B cell (primary cell): ENCODE measurements around the gene RASGEF1B. TPM values are rescaled to one million over a fixed set of nuclear protein-coding genes. Genes with fewer than 3 reads are reported as not detected.

ENCODE experiments used
- ATAC-seq: fragments of 200-7000 bp; cut with Tn5 transposase; one replicate; pipeline ENCODE4 v1.10.0; 2021; ENCODE audit warnings: low read depth, mild to moderate bottlenecking, moderate number of reproducible peaks, moderate library complexity
- CTCF ChIA-PET: fragments of 350-600 bp; sonication (Branson Sonifier 250); formaldehyde crosslinking; loops from one replicate; lab custom pipeline; 2021; ENCODE audit warnings: antibody characterized with exemption, inconsistent platforms; lab: Charles Lee
- POLR2A ChIA-PET: fragments of 350-600 bp; sonication (Branson Sonifier 250); formaldehyde crosslinking; loops from one replicate; lab custom pipeline; 2021; ENCODE audit warnings: antibody characterized with exemption; lab: Charles Lee
- DNase-seq: peaks from one replicate; pipeline ENCODE4 v3.0.0; 2013
- H2AFZ ChIP-seq: 2 replicates; pipeline ENCODE4 v1.6.1; 2012; ENCODE audit warnings: mild to moderate bottlenecking, low read depth, low read length; ENCODE audit not compliant: insufficient read depth, poor library complexity, severe bottlenecking
- H3K27ac ChIP-seq, 2 donors: 1 replicate in 1 of 2; 2 replicates in 1 of 2; pipeline ENCODE4 v1.5.1; 2012 to 2013; ENCODE audit warnings: low read length in 2 of 2, mild to moderate bottlenecking in 2 of 2, moderate library complexity in 1 of 2
- H3K27me3 ChIP-seq, 4 experiments: fragments of 200-600 bp in 1 of 4; sonication (generic) in 1 of 4; replicated peaks in 1 of 4; 1 replicate in 2 of 4; 2 replicates in 2 of 4; pipeline versions ENCODE4 v1.6.1 to v1.7.0; 2013 to 2016; ENCODE audit warnings: low read length in 3 of 4, mild to moderate bottlenecking in 2 of 4, mixed read lengths in 1 of 4, moderate library complexity in 1 of 4; ENCODE audit not compliant: insufficient read depth in 4 of 4, control insufficient read depth in 3 of 4; ENCODE audit errors: control extremely low read depth in 1 of 4
- H3K36me3 ChIP-seq, 2 experiments: replicated peaks in 1 of 2; 1 replicate in 1 of 2; 2 replicates in 1 of 2; pipeline versions ENCODE4 v1.6.1 to v1.7.1; 2013; ENCODE audit warnings: low read length in 1 of 2; ENCODE audit not compliant: insufficient read depth in 2 of 2, control insufficient read depth in 1 of 2; ENCODE audit errors: control extremely low read depth in 1 of 2, extremely low read depth in 1 of 2
- H3K4me1 ChIP-seq, 2 donors: fragments of 200-600 bp in 1 of 2; sonication (generic) in 1 of 2; 1 replicate in 1 of 2; 2 replicates in 1 of 2; pipeline versions ENCODE4 v1.5.1 to v1.6.1; 2013 to 2017; ENCODE audit warnings: low read length in 2 of 2; ENCODE audit not compliant: control insufficient read depth in 2 of 2, insufficient read depth in 2 of 2
- H3K4me2 ChIP-seq: replicated peaks from 2 replicates; pipeline ENCODE3; 2012; ENCODE audit warnings: mild to moderate bottlenecking, low read depth, low read length; ENCODE audit not compliant: poor library complexity, severe bottlenecking
- H3K4me3 ChIP-seq, 5 experiments: fragments of 200-600 bp in 1 of 5; sonication (generic) in 1 of 5; 1 replicate in 3 of 5; 2 replicates in 2 of 5; pipeline versions ENCODE4 v1.5.1 to v1.7.0; 2011 to 2016; ENCODE audit warnings: low read length in 4 of 5, mild to moderate bottlenecking in 4 of 5, low read depth in 2 of 5, control low read depth in 1 of 5, moderate library complexity in 1 of 5; ENCODE audit not compliant: insufficient read depth in 1 of 5; ENCODE audit errors: control extremely low read depth in 1 of 5, extremely low read depth in 1 of 5
- H3K79me2 ChIP-seq: fragments of 200-600 bp; sonication (generic); one replicate; pipeline ENCODE4 v1.6.0; 2016; ENCODE audit warnings: low read length; ENCODE audit not compliant: control insufficient read depth, insufficient read depth
- H3K9ac ChIP-seq: fragments of 200-600 bp; sonication (generic); 2 replicates; pipeline ENCODE4 v1.6.1; 2017; ENCODE audit warnings: mild to moderate bottlenecking, low read length, moderate library complexity
- H3K9me3 ChIP-seq, 3 donors: one replicate each; pipeline versions ENCODE4 v1.6.1 to v1.7.1; 2013; ENCODE audit warnings: low read length in 2 of 3; ENCODE audit not compliant: control insufficient read depth in 2 of 3, insufficient read depth in 1 of 3; ENCODE audit errors: control extremely low read depth in 1 of 3
- H4K20me1 ChIP-seq: 2 replicates; pipeline ENCODE4 v1.6.0; 2012; ENCODE audit warnings: mild to moderate bottlenecking, low read length; ENCODE audit not compliant: insufficient read depth, control insufficient read depth, poor library complexity, severe bottlenecking
- H3K27ac Mint-ChIP-seq: one replicate; pipeline ENCODE4 v1.8.0; 2021; ENCODE audit warnings: mixed read lengths
- H3K27me3 Mint-ChIP-seq: one replicate; pipeline ENCODE4 v1.8.0; 2021; ENCODE audit warnings: mixed read lengths
- H3K4me1 Mint-ChIP-seq: one replicate; pipeline ENCODE4 v1.8.0; 2021; ENCODE audit warnings: mixed read lengths
- H3K4me3 Mint-ChIP-seq: one replicate; pipeline ENCODE4 v1.8.0; 2021; ENCODE audit warnings: mixed read lengths
- H3K9me3 Mint-ChIP-seq: one replicate; pipeline ENCODE4 v1.8.0; 2022; ENCODE audit warnings: mixed read lengths; ENCODE audit not compliant: insufficient read depth
- CTCF ChIP-seq: fragments of 200-600 bp; IDR thresholded peaks from one replicate; pipeline ENCODE4 v1.8.0; 2022; ENCODE audit warnings: antibody characterized with exemption, mild to moderate bottlenecking
- EZH2 ChIP-seq: IDR thresholded peaks from 2 replicates; pipeline ENCODE4 v1.6.1; 2012; ENCODE audit warnings: borderline replicate concordance, low read depth, mild to moderate bottlenecking, moderate library complexity, low read length; ENCODE audit not compliant: insufficient read depth, poor library complexity, severe bottlenecking
- WGBS: methylation state at CpG from one replicate; pipeline ENCODE4 v1.1.5; 2013; ENCODE audit warnings: missing lambda C conversion rate; ENCODE audit not compliant: insufficient coverage; 5-methylcytosine and 5-hydroxymethylcytosine counted together
- intact Hi-C: fragments of 100-400 bp; cut with micrococcal nuclease; formaldehyde crosslinking; loops from one replicate; pipeline ENCODE4 v1.10.0; 2022
- polyA plus RNA-seq: library from polyadenylated mRNA; depleted of rRNA; stranded (reverse); fragments of >200 nt; gene quantifications from 2 replicates; pipeline ENCODE4 v1.2.3, GENCODE V29; 2012
- total RNA-seq, 2 donors: library from RNA; stranded (reverse); fragments of 120-200 nt in 1 of 2; gene quantifications; 1 replicate in 1 of 2; 2 replicates in 1 of 2; pipeline versions ENCODE4 v1.2.3 to v1.2.4, GENCODE V29; 2013 to 2022

The RASGEF1B gene
- total and polyA plus RNA-seq, 2 donors (not counting 1 experiment from before 2014, with no cell fraction given), result 20.4 to 130 TPM

GRCh38 chr4:81457921-81458520 is 13.7 kb downstream of the RASGEF1B start:
- intact Hi-C loops, result no loop called here
- POLR2A ChIA-PET, result interaction anchor here (0.6 kb wide), 1 partner anchor 31 kb away, joined by 11 read pairs; no protein-coding TSS in a partner anchor
- ATAC-seq, result no peak

More at GRCh38 chr4:81457921-81458520, 13.7 kb downstream of the RASGEF1B start:
- no peak overlapping the region for H3K27ac ChIP-seq
- peaks cover 77% of the 10 kb centered on the region for H3K4me1 Mint-ChIP-seq
- peaks cover 95% of the 10 kb centered on the region for H4K20me1 ChIP-seq
- H3K4me3 Mint-ChIP-seq, result no peak overlapping the region
- H3K27me3 Mint-ChIP-seq, result no peaks in the 10 kb centered on the region
- H3K36me3 ChIP-seq, result peaks cover 23 to 66% of the 10 kb centered on the region in 2 experiments
- WGBS, result no CpG with 5 or more reads among the region's 2 CpGs
- H3K4me3 ChIP-seq, result no peak overlapping the region
- CTCF ChIA-PET, result interaction anchor here (0.6 to 2.3 kb wide), 3 partner anchors 13 to 387 kb away, joined by 3 to 9 read pairs (median 3); no protein-coding TSS in a partner anchor
- no peaks in the 10 kb centered on the region for H3K9me3 ChIP-seq
- peaks cover 91% of the 10 kb centered on the region for H3K79me2 ChIP-seq
- no peaks in the 10 kb centered on the region for H3K27me3 ChIP-seq
- no peak overlapping the region for H3K27ac Mint-ChIP-seq
- H3K9ac ChIP-seq, result no peak overlapping the region
- TF ChIP-seq EZH2 (no peak), CTCF (no peak)
- H3K4me1 ChIP-seq, result peaks cover 29 to 50% of the 10 kb centered on the region in 2 donors
- DNase-seq, result no peak
- no peak overlapping the region for H3K4me2 ChIP-seq
- no peak overlapping the region for H2AFZ ChIP-seq
- H3K9me3 Mint-ChIP-seq, result no peaks in the 10 kb centered on the region
